GM23338 (cell line): ENCODE results near the gene WNT5A. TPM values are rescaled to one million over a fixed set of nuclear protein-coding genes. Genes with fewer than 3 reads are reported as not detected.

ENCODE experiments used
- ATAC-seq: fragments of 200-7000 bp; cut with Tn5 transposase; 3 replicates; pipeline ENCODE4 v1.9.1; 2020
- DNase-seq: peaks from one replicate; pipeline ENCODE4 v3.0.0-alpha.2; 2015; ENCODE audit warnings: low spot score
- H2AFZ ChIP-seq: fragments of 200-600 bp; sonication (generic); 2 replicates; pipeline ENCODE4 v1.8.0; 2016; ENCODE audit warnings: antibody characterized with exemption, mild to moderate bottlenecking, moderate library complexity
- H3F3A ChIP-seq: fragments of 200-600 bp; sonication (generic); replicated peaks from 2 replicates; pipeline ENCODE4 v1.8.0; 2017; ENCODE audit warnings: antibody characterized with exemption, mixed run types, low read depth
- H3K27ac ChIP-seq: fragments of 200-600 bp; sonication (generic); 2 replicates; pipeline ENCODE4 v1.6.1; 2016; ENCODE audit warnings: low read depth
- H3K27me3 ChIP-seq: fragments of 200-600 bp; sonication (generic); 2 replicates; pipeline ENCODE4 v1.8.0; 2016; ENCODE audit warnings: mild to moderate bottlenecking, mixed run types, moderate library complexity; ENCODE audit not compliant: insufficient read depth
- H3K36me3 ChIP-seq: fragments of 200-600 bp; sonication (generic); 2 replicates; pipeline ENCODE4 v1.8.0; 2016; ENCODE audit warnings: mild to moderate bottlenecking; ENCODE audit not compliant: insufficient read depth
- H3K4me1 ChIP-seq: fragments of 200-600 bp; sonication (generic); 2 replicates; pipeline ENCODE4 v1.8.0; 2016; ENCODE audit warnings: mild to moderate bottlenecking, moderate library complexity; ENCODE audit not compliant: insufficient read depth
- H3K4me2 ChIP-seq: fragments of 200-600 bp; sonication (generic); 2 replicates; pipeline ENCODE4 v1.7.1; 2017; ENCODE audit warnings: mixed run types
- H3K4me3 ChIP-seq: fragments of 200-600 bp; sonication (generic); 2 replicates; pipeline ENCODE4 v1.6.1; 2016; ENCODE audit warnings: mixed run types
- H3K79me2 ChIP-seq: fragments of 200-600 bp; sonication (generic); replicated peaks from 2 replicates; pipeline ENCODE4 v1.8.0; 2017; ENCODE audit warnings: mild to moderate bottlenecking; ENCODE audit not compliant: insufficient read depth
- H3K9me2 ChIP-seq: fragments of 200-600 bp; sonication (generic); 2 replicates; pipeline ENCODE4 v1.8.0; 2017; ENCODE audit not compliant: insufficient read depth
- H4K20me1 ChIP-seq: fragments of 200-600 bp; sonication (generic); replicated peaks from 2 replicates; pipeline ENCODE4 v1.8.0; 2017; ENCODE audit warnings: mild to moderate bottlenecking; ENCODE audit not compliant: insufficient read depth
- H3K27ac Mint-ChIP-seq: 2 replicates; pipeline ENCODE4 v1.8.0; 2020; ENCODE audit warnings: inconsistent platforms, mild to moderate bottlenecking, moderate library complexity, mixed read lengths
- H3K27me3 Mint-ChIP-seq: 3 replicates; pipeline ENCODE4 v1.8.0; 2022; ENCODE audit warnings: low read depth, mild to moderate bottlenecking, moderate library complexity, mixed read lengths, inconsistent platforms; ENCODE audit not compliant: insufficient read depth, poor library complexity
- H3K36me3 Mint-ChIP-seq: 3 replicates; pipeline ENCODE4 v1.8.0; 2021; ENCODE audit warnings: low read depth, mild to moderate bottlenecking, inconsistent platforms, moderate library complexity, mixed read lengths
- H3K4me1 Mint-ChIP-seq: 3 replicates; pipeline ENCODE4 v1.8.0; 2020; ENCODE audit warnings: mild to moderate bottlenecking, inconsistent platforms, mixed read lengths
- H3K4me3 Mint-ChIP-seq: 3 replicates; pipeline ENCODE4 v1.8.0; 2021; ENCODE audit warnings: moderate library complexity, mild to moderate bottlenecking, inconsistent platforms, mixed read lengths
- H3K9me3 Mint-ChIP-seq: 3 replicates; pipeline ENCODE4 v1.8.0; 2020; ENCODE audit warnings: moderate library complexity, mild to moderate bottlenecking, inconsistent platforms, mixed read lengths
- CREB1 ChIP-seq: fragments of 250-450 bp; sonication (Bioruptor Pico); IDR thresholded peaks from 2 replicates; pipeline ENCODE4 v1.5.0; 2020; ENCODE audit warnings: low read depth, mild to moderate bottlenecking, moderate library complexity
- ETS1 ChIP-seq: IDR thresholded peaks from 2 replicates; pipeline ENCODE4 v1.6.1; 2016; ENCODE audit warnings: antibody characterized with exemption
- EZH2 ChIP-seq: fragments of 200-600 bp; sonication (generic); IDR thresholded peaks from one replicate; pipeline ENCODE4 v1.8.0; 2017; ENCODE audit warnings: antibody characterized with exemption, mild to moderate bottlenecking, low read depth; ENCODE audit not compliant: unreplicated experiment
- EZH2phosphoT487 ChIP-seq: fragments of 200-600 bp; sonication (generic); IDR thresholded peaks from one replicate; pipeline ENCODE4 v1.8.1; 2018; ENCODE audit warnings: antibody characterized with exemption; ENCODE audit not compliant: unreplicated experiment
- REST ChIP-seq: IDR thresholded peaks from one replicate; pipeline ENCODE4 v1.6.1; 2018; ENCODE audit warnings: antibody characterized with exemption; ENCODE audit not compliant: unreplicated experiment
- ZNF114 ChIP-seq: fragments of 250-450 bp; sonication (Bioruptor Pico); IDR thresholded peaks from 2 replicates; pipeline ENCODE4 v1.5.0; 2020; ENCODE audit warnings: mild to moderate bottlenecking, moderate library complexity
- ZNF462 ChIP-seq: fragments of 250-450 bp; sonication (Bioruptor Pico); IDR thresholded peaks from 2 replicates; pipeline ENCODE4 v1.5.0; 2020; ENCODE audit warnings: mild to moderate bottlenecking, moderate library complexity
- polyA plus RNA-seq: library from polyadenylated mRNA; unstranded; fragments of >200 nt; fragmentation: Nextera tagmentation; extraction: Ambion mirVana; gene quantifications from 2 replicates; pipeline ENCODE4 v1.2.1, GENCODE V29; 2016
- total RNA-seq: library from RNA; depleted of rRNA; stranded (reverse); fragments of >200 nt; shearing (Covaris generic); gene quantifications from 2 replicates; pipeline ENCODE4 v1.2.3, GENCODE V29; 2014

Gene WNT5A
- total and polyA plus RNA-seq, 2 experiments from 2014 or later: 0.53 to 4.0 TPM

GRCh38 chr3:55514962-55515361 lies 27.9 kb upstream of the WNT5A start:
- Histone ChIP-seq H3K27me3 (no peaks in the 10 kb centered on the region), H3K4me1 (peaks cover 32% of the 10 kb centered on the region), H3K27ac (no peak overlapping the region), H3K4me2 (no peak overlapping the region), H3K79me2 (no peaks in the 10 kb centered on the region), H3K4me3 (no peak overlapping the region), H2AFZ (no peak overlapping the region), H3F3A (no peaks in the 10 kb centered on the region), H3K9me2 (0 out of 2 replicates have a peak, but pooled peaks cover 5% of the 10 kb centered on the region), H4K20me1 (no peaks in the 10 kb centered on the region), H3K36me3 (no peaks in the 10 kb centered on the region)
- ATAC-seq (no peak), DNase-seq (no peak)
- no peak for TF ChIP-seq EZH2phosphoT487
- TF ChIP-seq ZNF462 (CRISPR knock-in tag): no peak
- TF ChIP-seq CREB1 (CRISPR knock-in tag): no peak
- no peak for TF ChIP-seq ZNF114 (CRISPR knock-in tag)
- no peak for TF ChIP-seq EZH2
- no peak for TF ChIP-seq ETS1
- no peak for TF ChIP-seq REST
- Mint-ChIP-seq H3K27ac (no peak overlapping the region), H3K36me3 (no peaks in the 10 kb centered on the region), H3K27me3 (peaks cover 5% of the 10 kb centered on the region), H3K4me1 (peaks cover 49% of the 10 kb centered on the region), H3K9me3 (no peaks in the 10 kb centered on the region), H3K4me3 (no peak overlapping the region)
